HG03571 (cell line): ENCODE data around the gene PLXDC1.

Source experiments
- ATAC-seq: cut with Tn5 transposase; IDR thresholded peaks from one replicate; pipeline ENCODE4 v1.9.1; 2021; ENCODE audit not compliant: unreplicated experiment

Gene PLXDC1

DNA sequence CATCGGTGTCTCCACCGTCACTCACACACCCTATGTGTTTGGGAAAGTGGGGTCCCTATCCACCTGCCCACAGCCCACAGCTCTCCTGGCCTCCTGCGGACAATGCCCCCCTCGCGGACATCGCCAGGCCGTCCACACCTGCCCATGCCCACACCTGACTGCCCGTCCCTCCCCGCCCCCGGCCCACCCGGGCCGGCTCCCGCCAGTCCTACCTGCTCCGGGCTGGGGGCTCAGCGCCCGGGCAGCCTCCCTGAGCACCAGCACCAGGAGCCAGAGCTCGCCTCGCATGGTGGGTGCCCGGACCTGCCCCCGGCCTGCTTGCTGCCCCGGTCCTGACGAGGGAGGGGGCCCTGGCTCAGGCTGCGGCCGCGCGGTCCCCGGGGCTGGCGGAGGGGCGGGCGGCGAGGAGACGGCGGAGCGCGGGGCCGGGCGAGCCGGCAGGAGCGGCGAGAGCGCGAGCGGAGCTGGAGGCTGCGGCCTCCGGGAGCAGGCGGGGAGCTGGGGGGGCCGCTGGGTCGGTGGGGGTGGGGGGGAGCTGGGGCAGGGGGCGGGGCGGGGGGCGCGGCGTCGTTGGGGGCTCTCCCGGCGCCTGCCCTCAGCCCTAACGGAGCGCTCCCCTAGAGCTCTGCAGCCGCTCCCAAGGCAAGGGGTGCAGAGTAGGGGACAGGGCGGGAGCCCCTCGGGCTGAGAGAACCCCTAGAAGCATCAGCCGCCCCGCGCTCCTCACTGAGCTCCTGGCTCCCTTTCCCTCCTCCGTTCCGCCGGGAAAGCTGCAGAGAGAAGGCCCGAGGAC lies at the start of gene PLXDC1:
PLXDC1 (minus strand) TSS at position 488 of the 793 bp plus-strand sequence; CDS start at position 288, 200 bp downstream.
- no peak for ATAC-seq

DNA sequence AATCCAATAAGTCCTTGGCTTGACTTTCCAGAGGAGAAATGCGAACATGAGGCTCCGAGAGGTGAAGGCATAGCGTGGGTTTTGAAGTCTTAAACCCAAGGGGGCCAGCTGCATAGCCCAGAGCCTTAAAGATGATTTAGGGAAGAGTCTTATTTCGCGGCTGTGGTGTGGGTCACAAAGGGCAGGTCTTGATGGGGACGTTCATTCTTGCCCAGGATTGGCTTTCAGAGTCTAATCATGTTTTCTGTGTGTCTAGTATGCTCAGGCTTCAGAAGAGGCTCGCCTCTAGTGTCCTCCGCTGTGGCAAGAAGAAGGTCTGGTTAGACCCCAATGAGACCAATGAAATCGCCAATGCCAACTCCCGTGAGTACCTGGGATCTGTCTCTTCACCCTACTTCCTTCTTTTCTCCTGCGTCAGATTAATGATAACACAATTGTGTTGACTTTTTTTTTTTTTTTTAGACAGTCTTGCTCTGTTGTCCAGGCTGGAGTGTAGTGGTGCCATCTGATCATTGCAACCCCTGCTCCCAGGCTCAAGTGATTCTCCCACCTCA lies 49.6 kb upstream of the PLXDC1 start:
- ATAC-seq: no peak

DNA sequence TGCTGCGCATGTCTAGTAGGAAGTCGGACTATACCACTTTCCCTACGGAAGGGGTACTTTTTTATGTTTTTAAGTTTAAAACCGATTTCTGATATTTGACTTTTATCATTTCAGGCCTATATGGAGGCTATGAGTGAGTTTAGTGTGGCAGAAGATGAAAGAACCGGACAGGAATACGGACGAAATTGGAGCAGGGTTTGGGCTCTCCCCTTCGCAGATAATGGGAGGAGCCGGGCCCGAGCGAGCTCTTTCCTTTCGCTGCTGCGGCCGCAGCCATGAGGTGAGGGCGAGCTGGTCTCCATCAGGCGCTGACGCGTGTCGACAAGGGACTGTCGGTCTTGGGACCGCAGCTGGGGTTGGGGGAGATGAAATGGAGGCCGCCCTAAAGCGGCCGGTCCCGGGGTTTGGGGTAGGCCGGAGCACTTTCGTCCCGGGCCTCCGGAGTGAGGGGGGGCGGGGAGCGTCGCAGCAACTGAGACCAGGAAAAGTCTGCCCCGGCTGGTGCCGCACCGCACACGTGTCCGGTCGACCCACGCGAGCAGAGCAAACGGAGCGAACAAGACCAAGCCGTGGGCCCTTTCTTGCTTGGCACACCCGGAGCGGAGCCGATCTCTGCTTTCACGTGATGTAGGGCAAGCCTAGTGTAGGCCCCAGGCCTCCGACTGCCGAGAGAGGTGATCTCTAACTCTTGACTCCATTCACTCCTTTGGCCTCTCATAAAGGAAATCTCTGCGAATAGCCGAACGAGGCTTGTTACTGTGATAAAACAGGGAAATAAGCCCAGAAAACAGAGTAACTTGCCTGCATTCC lies 48.8 kb upstream of the PLXDC1 start, which contains the start of gene RPL19:
RPL19 (plus strand) TSS at position 214 of the 810 bp plus-strand sequence; CDS start at position 276, 62 bp downstream.
- ATAC-seq: peak; percentile 55

DNA sequence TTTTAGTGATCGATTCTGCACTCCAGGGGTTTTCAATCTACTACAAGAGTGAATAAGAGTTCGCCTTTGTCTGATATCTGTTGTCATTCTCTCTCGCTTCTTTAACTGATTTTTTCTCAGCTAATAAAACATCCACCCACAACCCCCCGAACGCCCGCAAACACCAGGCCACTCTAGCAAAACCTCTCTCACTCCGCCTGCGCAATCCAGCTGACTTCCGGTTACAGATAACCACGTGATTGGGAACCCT lies 48.3 kb upstream of the PLXDC1 start:
- peak; percentile 49 for ATAC-seq

DNA sequence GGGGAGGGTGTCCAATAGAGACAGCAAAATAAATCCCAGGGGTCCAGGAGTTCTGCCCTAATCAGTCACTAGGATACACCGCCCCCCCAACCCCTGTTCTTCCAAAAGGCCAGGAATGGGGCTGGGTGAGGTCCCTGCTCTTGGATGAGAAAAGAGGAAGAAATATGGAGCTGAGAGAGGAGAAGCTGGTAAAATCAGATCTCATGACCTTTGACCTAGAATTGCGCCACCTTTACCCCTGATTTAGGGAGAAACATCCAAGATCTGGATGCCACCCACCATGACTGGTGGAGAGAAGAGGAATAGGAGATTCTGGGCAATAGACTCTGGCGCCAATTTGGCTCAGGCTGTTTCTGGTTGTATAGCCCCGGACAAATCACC lies 46.7 kb upstream of the PLXDC1 start:
- ATAC-seq: no peak

DNA sequence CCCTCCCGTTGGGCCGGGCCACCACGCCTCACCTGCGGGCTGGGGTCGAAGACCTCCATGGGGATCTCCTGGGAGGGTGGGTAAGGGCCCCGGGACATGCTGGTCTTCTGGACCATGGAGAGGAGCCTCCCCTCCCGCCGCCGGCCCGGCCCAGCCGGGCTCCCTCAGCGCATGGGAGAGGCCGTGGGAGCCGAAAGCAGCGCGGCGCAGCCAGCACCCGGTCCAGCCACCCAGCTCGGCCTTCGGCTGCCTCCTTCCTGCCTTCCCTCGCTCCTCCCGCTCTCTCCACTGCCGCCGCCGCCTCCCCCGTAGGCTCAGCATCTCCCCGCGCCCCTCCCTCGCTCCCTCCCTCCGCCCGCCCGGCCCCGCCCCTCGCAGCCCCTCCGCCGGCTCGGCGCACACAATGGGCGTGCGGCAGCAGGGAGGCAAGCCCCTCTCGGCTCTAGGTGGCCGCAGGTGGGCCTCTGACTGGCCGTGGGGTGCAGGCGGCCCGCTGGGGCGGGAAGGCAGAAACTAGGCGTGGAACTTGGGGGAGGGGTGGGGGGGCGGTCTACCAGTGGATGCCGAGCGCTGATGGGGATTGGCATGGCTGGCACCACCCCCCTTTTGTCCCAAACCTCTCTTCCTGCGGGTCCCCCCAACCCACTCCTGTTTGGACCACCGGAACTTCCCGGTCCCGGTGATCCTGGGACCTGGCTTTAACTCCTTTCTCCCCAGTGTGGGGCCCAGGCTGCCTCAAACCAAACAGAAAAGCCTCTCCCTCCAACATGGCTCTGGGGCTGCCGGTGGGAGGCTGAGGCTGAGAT lies 46.1 kb upstream of the PLXDC1 start, which contains the start of gene CACNB1:
CACNB1 (minus strand) TSS at position 290 of the 806 bp plus-strand sequence; CDS start at position 116, 174 bp downstream.
- no peak for ATAC-seq

DNA sequence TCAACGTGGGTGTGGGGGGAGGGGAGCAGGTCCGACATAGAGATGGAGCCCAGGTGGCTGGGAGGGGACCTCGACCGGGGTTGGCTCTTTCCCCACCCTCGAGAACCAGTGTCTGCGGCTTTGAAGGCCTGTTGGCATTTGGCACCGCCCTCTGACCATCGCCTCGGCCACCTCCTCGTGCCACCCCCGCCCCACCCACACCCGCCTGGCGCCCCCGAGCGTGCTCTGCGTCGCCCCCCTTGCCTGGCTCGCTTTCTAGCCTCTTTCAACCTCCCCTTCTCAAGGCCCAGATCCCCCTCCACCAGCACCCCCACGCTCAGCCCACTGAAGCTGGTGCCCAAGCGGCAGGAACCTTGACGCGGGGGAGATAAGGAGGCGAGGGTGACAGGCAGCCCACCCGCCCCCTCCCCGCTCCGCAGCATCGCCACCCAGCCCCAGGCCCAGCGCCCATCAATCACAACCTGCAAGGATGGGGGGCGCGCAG lies 45.4 kb upstream of the PLXDC1 start:
- ATAC-seq: no peak

DNA sequence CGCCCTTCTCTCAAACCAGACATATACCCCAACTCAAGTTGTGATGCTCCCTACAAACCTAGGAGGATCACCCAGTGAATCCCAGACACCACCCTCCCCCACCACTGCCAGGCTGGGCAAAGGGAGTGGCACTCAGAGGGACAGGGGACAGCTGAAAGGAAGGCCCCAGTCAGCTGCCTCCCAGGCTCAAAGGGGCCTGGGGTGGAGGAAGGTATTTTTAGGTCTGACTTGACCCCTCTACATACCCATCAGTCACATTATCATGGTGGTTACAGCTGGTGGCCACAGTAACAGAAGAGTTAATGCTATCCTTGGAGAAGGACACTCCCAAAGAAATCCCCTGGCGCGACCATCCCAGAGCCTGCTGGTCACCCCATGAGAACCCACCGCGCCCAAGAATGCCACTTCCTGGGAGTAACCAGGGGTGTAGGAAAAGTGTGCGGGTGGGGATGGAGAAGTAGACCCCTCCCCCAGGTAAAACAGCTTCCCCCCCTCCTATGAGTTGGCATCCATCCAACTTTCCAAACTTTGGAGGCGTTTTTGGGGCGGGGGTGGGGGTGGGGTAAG lies 44.9 kb upstream of the PLXDC1 start:
- ATAC-seq: no peak

DNA sequence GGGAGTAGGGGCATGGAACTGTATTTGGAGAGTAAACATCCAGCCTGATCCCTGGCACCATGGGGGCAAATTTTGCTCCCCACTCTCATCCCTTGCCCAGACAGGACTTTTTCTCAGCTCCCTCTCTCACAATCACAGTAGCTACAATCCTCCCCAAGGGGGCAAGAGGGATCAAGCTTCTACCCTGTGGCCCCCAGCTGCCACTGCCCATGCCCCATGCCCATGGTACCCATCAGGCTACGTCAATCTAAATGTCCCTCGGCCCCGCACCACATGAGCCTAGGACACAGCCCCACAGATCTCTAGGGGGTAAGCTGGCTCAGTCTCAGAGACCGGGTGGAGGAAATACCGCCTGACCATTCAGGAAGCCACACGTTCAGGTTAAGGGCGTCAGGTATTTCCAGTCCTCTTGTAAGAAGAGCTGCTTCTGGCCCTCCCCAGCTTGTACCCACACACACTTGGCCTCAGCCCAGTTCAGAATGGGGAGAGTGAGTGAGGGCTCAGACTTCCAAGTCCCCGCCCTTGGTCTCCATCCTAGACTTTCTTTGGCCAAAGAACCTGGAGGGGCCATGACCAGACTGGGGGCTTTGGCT lies 44.2 kb upstream of the PLXDC1 start:
- no peak for ATAC-seq

DNA sequence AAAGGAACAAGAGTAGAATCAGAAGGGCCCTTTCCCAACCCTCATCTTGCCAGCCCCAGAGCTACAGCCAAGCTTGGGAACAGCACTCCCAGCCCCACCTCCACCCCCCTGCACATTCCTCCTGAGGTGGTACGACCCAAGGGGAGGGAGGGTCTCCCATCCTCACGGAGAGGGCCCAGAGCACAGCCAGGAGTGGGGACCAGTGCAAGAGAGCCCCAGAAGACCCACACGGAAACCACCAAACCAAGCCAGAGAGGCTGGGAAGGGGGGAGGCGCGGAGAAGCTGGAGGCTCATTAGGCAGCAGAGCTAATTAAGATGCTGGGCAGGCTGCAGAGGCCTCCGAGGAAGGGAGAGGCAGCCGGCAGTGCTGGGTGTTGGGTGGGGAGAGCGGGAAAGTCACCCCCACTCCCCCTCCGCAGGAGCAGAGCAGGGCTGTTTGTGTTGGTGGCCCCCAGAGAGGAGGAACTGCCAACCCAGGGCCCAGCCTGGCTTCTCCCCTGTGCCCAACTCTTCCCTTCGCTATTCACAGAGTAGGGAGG lies 43.6 kb upstream of the PLXDC1 start:
- ATAC-seq: no peak

DNA sequence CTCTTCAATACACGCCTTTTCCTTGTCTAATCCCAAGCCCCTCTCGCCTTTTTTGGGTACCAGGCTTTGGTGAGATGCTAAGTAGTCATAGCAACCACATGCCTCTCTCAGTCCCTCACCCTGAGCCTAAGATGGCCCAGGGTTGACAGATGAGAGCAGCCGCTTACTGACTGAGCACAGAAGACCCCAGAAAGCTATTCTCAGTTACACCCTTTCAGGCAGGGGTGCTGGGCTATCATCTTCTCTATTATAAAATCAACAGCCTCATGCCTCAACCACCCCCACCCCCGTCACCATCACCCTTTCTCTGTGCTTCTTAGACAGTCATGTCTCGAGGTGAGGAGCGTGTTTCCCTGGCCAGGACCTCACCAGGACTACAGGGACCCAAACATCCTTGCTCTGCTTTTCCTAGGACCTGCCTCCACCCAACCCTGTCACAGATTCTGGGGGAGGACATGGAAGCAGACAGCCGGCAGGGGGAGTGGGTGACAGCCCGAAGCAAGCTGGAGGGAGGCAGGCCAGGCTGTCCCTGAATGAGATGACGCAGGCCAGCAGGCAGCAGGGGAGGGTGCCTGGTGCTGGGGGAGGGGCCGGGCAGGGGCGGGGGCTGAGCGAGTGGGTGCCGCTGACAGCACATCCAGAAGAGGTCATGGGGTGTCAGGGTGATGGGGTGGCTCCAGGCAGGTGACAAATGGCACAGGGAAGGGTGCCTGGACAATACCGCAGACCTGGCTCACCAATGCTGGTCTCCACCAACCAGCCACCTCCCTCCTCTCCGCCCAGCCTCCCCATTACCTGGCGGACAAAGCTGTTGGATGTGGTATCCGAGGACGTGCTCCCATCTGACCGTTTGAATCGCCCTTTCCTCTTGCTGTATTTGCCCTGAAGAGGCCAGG lies 42.9 kb upstream of the PLXDC1 start:
- no peak for ATAC-seq

DNA sequence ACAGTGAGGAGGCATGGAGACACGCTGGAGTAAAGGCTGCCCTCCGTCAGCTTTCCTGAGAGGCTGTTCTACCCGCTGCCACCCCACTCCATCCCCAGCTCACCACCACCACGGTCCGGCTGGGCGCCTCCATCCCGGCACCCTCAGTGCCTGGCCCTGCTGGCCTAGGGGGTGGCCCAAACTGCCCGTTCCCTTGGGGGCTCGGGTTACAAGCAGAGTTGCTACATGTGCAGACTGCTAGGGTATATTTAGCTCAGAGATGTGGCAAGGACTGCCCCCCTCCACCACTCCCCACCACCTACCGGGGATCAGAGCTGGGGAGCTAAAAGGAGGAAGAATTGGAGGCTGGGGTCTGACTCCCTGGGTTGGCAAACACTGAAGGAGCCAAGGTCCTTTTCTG lies 41.9 kb upstream of the PLXDC1 start:
- no peak for ATAC-seq

DNA sequence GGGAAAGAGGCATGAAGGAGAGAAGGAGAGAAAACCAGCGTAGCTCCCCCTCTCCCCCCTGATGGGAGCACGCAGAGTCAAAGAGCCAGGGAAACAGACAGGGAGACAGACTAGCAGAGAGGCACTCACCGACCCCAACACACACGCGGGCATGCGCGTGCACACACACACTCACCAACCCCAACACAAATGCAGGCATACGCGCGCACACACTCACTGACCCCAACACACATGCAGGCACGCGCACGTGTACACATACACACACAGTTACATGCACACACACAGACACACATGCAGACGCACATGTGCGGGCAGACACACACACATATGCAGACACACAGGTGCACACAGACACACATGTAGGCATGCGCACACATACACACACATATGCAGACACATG lies 41.5 kb upstream of the PLXDC1 start:
- ATAC-seq: no peak

DNA sequence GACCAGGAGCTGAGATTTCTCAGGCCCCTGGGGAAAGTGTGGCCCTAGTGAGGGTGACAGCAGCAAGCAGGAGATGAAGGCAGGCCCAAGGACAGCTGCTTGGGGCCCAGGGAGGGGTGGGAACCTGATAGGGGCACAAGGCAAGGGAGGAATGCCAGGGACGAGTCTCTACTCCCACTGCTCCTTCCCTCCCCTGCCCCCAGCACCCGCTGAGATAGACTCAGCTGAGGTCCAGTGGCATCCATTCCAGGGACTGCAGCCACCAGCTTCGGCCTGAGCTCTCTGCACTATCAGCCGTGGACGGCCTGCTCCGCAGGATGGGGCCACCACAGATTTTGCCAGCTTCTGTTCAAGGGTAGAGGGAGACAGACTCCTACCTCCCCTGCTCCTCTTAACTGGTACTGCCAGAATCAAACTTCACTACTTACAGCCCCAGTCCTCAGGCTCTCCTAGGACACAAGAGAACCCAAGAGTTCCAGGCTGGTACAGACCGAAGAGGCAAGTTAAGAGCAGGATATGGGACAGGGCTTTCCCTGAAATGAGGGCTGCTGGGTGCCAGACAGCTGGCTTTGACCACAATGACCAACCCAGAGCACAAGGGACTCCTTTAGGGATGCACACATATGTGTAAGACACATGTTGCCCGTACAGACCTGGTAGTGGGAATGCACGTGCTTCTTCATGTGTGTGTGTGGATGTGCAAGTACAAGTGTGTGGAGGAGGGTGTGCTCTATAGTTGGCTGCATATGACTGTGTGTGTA lies 40.5 kb upstream of the PLXDC1 start:
- no peak for ATAC-seq

DNA sequence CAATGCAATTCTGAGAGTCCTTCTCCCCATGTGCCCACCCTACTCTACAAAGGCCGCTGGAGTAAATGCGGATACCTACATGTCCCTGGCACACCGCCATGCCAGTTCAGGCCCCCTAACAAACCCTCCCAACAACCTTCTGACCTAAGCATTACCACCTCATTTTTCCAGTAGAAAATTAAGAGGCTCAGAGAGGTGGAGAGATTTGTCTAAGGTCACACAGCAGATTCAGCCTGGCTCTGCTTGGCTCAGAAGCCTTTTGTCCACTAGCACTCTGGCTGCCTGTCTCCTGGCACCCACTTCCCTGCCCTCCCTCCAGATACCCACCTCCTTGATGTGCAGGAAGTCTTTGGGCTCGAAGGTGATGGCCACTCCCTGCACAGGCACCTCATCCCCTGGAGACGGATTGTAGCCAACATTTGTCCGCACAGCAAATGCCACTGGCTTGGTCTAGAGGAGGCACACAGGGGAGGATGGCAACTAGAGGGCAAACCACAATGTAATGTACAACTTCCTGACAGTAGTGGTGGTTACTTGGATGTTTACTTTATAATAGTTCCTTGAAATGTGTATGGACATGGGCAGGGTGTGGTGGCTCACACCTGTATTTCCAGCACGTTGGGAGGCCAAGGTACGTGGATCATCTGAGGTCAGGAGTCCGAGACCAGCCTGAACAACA lies 35.9 kb upstream of the PLXDC1 start:
- no peak for ATAC-seq

DNA sequence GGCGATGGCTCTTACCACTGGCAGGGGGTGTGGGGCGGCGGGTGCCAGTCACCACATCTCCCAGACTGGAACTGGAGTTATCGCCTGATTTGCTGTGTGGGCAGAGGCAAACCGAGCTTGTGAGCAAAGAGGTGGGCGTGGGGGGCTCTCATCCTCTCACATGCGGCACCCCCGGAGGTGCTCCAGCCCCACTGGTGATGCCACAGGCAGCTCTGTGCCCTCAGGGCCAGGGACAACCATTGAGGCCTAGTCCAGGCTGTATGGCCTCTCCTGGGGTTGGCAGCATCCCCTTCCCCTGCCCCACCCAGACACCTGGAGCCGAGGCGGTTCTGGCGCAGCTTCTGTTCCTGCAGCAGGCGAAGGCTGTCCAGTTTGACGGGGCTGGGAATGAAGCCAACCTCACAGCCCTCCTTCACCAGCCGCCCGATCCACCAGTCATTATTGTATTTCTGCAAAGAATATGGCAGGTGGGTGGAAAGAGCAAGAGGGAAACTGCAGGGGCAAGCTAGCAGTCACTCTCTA lies 35.1 kb upstream of the PLXDC1 start:
- ATAC-seq: no peak

DNA sequence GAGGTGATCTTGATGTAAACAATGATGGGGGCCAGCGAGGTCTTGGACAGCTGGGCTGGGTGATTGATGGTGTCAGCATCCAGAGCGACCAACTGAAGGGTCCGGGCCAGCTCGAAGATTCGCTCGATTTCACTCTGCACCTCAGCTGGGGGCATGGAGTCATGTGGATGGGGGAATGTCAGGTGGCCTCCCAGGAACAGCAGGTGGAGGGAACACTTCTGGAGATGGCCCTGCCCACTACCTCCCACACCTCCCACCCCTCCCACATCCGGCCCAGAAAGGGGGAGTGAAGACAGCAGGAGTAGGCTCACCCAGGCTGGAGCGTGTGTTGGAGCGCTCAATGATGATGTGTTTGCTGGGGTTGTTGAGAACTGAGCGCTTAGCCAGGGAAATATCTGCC lies 32.3 kb upstream of the PLXDC1 start:
- ATAC-seq: no peak
